ENCODE measurements around the gene D2HGDH. TPM values are rescaled to one million over a fixed set of nuclear protein-coding genes. Genes with fewer than 3 reads are reported as not detected.

Gene D2HGDH
- total RNA-seq, 1 donor from 2014 or later, result 13.9 TPM

DNA sequence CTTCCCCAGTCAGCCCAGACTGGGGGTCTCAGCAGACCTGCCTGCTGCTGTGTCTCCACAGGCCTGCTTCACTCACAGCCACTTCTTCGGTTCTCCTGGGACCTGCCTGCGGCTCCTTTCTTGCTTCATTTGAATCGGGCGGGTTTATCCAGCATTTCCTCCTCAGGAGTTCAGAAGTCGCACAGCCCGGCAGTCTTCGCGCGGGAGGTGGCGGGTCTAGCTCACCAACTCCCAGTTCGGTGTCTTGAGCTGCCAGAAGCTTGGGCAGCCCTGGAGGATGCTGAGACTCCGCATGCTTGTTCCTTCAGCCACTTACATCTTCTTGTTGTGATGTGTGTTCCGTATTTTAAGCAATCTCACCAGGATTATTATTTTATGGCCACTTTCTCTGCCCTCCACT lies 10.8 kb downstream of the D2HGDH start:
- TF ChIP-seq, protein P1, sequence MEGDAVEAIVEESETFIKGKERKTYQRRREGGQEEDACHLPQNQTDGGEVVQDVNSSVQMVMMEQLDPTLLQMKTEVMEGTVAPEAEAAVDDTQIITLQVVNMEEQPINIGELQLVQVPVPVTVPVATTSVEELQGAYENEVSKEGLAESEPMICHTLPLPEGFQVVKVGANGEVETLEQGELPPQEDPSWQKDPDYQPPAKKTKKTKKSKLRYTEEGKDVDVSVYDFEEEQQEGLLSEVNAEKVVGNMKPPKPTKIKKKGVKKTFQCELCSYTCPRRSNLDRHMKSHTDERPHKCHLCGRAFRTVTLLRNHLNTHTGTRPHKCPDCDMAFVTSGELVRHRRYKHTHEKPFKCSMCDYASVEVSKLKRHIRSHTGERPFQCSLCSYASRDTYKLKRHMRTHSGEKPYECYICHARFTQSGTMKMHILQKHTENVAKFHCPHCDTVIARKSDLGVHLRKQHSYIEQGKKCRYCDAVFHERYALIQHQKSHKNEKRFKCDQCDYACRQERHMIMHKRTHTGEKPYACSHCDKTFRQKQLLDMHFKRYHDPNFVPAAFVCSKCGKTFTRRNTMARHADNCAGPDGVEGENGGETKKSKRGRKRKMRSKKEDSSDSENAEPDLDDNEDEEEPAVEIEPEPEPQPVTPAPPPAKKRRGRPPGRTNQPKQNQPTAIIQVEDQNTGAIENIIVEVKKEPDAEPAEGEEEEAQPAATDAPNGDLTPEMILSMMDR (conservative IDR thresholded peaks at IDR 0.05; ENCODE audit: low read depth, low read length), result no peak
- no peak for DNase-seq (ENCODE audit: low read depth)

DNA sequence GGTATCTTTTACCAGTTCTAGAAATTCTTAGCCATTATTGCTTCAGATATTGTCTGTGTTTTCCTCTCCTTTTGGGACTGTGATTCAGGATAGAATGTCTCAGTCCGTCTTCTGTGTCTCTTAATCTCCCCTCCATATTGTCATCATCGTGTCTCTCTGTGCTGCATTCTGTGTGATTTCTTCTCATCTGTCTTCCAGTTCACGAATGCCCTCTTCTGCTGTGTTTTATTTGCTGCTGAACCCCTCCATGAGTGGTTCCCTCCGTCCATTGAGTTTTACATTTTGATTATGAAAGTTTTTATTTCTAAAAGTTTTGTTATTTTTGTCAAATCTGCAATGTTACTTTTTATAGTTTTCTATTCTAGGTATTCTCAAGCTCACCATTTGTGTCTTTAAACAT lies 11.7 kb downstream of the D2HGDH start:
- TF ChIP-seq, protein P1 (conservative IDR thresholded peaks at IDR 0.05; ENCODE audit: low read depth, low read length), result no peak
- H3K4me3 ChIP-seq (ENCODE audit: low read depth, low read length), result no peak overlapping the region
- no peak for DNase-seq (ENCODE audit: low read depth)

More for the DNA sequence above, 10.8 kb downstream of the D2HGDH start:
- no peak overlapping the region for H3K4me3 ChIP-seq (ENCODE audit: low read depth, low read length)

DNA sequence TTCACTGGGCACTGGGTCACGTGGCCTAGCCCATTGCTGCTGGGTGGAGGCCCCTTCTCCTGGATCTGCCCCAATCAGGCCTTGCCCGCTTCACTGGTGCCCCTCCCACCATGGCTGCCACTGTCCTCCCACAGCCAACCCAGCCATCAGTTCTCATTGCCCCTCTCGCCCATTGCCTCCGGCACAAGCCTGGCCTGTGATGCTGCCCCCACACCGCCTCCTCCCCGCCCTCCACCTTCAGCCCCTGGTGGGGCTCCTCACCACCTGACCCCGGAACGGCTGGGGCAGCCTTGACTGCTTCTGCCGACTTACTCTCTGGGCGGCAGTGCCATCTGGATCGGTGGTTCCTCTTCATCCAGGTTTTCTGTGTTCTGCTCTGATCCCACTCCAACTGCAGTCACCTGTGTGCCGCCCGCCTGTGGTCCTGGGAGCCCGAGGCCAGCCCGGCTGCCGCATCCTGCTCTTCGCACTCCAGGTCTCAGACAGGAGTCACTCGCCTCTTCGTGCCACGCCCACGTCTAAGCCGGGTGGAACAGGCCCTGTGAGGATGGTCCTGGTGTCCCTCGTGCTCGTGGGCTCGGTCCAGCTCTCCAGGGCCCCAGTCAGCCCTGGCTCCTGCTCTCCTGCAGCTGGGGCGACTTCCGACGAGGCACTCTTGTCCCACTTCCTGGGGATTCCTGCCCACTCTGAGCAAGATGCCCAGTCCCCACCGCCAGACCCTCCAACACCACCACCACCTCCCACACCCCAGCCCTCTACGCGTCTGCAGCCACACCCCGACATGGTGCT lies 14.2 kb downstream of the D2HGDH start:
- TF ChIP-seq, protein P1 (conservative IDR thresholded peaks at IDR 0.05; ENCODE audit: low read depth, low read length), result no peak

DNA sequence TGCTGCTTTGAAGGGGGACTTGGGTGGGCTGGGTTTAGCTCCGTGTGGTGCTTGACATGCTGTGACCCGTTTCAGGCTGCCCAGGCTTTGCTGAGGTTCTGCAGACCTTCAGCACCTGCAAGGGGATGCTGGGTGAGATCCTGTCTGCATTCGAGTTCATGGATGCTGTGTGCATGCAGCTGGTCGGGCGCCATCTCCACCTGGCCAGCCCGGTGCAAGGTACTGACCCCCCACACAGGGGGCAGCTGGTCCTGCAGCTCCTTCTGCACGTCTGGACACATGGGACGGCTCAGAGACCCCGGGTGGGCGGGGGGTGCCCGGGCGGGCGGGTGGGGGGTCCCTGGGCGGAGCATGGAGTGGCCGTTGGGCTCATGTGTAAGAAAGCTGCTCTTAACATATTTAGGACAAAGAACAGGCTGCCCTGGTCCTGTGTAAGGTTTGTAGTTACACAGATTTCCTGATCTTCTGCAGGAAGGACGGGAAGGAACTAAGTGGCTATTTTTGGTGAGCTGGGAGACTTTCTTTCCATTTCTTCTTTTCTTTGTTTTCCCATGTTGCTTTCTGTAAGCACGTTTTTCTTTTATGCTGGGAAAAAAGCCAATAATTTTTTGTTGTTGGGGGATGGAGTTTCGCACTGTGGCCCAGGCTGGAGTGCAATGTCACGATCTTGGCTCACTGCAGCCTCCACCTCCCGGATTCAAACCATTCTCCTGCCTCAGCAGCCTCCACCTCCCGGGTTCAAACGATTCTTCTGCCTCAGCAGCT lies 15.8 kb downstream of the D2HGDH start:
- no peak overlapping the region for H3K4me3 ChIP-seq (ENCODE audit: low read depth, low read length)
- TF ChIP-seq, protein P1 (conservative IDR thresholded peaks at IDR 0.05; ENCODE audit: low read depth, low read length), result no peak
- DNase-seq (ENCODE audit: low read depth), result no peak

More for the DNA sequence above, 14.2 kb downstream of the D2HGDH start:
- H3K4me3 ChIP-seq (ENCODE audit: low read depth, low read length), result no peak overlapping the region
- no peak for DNase-seq (ENCODE audit: low read depth)

DNA sequence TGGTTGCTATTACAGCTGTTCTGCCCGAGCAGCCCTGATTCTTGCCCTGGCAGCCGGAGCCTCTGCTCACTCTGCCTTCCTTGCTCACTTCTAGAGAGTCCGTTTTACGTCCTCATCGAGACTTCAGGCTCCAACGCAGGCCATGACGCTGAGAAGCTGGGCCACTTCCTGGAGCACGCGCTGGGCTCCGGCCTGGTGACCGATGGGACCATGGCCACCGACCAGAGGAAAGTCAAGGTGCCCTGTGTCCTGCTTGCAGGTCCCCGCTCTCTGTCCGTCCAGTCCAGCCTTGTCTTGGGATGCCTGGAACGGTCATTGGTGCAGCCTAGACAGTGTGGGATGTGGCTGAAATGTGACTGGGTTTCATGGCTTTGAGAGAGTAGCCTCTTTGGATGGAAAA lies 16.7 kb downstream of the D2HGDH start:
- no peak overlapping the region for H3K4me3 ChIP-seq (ENCODE audit: low read depth, low read length)
- TF ChIP-seq, protein P1 (conservative IDR thresholded peaks at IDR 0.05; ENCODE audit: low read depth, low read length), result no peak
- no peak for DNase-seq (ENCODE audit: low read depth)

DNA sequence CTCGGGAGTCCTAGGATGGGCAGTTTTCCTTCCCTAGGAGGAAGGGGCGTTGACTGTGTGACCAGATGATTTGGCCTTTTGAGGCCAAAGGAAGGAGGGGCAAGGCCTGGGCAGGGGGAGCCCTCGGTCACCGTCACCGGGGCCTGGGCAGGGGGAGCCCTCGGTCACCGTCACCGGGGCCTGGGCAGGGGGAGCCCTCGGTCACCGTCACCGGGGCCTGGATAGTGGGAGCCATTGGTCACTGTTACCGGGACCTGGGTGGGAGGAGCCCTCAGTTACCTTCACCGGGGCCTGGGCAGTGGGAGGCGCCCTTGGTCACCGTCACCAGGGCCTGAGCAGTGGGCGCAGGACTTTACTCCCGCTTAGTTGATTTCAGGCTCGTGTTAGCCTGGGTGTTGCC lies 17.3 kb downstream of the D2HGDH start:
- H3K4me3 ChIP-seq (ENCODE audit: low read depth, low read length), result no peak overlapping the region
- no peak for DNase-seq (ENCODE audit: low read depth)
- TF ChIP-seq, protein P1 (conservative IDR thresholded peaks at IDR 0.05; ENCODE audit: low read depth, low read length), result no peak
